HepG2 (cell line): ENCODE measurements around the gene GALNT10. TPM values are rescaled to one million over a fixed set of nuclear protein-coding genes. Genes with fewer than 3 reads are reported as not detected.

Experiments
- ATAC-seq: fragments of 200-7000 bp; cut with Tn5 transposase; 3 replicates; pipeline ENCODE4 v1.9.1; 2020; ENCODE audit warnings: mild to moderate bottlenecking, moderate library complexity
- BruUV-seq: library from RNA; stranded (reverse); fragments of 400-500 nt; replicated peaks from 2 replicates; lab custom pipeline; 2021; lab: Mats Ljungman, UMichigan
- CTCF ChIA-PET: fragments of 300-600 bp; formaldehyde crosslinking; extraction: SDS; loops from one replicate; lab custom pipeline; 2021; ENCODE audit warnings: low total read pairs, inconsistent platforms, low intra/inter-chr PET ratio; lab: Yijun Ruan, JAX
- POLR2A ChIA-PET: fragments of 350-600 bp; sonication (Branson Sonifier 250); formaldehyde crosslinking; loops from one replicate; lab custom pipeline; 2020; ENCODE audit warnings: antibody characterized with exemption, inconsistent platforms; lab: Yijun Ruan, JAX
- DNase-seq: peaks from one replicate; pipeline ENCODE4 v3.0.0-alpha.2; 2015; ENCODE audit warnings: low spot score
- FAIRE-seq: peaks from 3 replicates; lab custom pipeline; 2011; peaks lifted over from hg19 to GRCh38; lab: Jason Lieb, UNC
- H2AFZ ChIP-seq: one replicate; pipeline ENCODE4 v1.6.1; 2011; ENCODE audit warnings: low read length, inconsistent platforms
- H3K27ac ChIP-seq: fragments of 300-600 bp; 3 replicates; pipeline ENCODE4 v1.8.0; 2011; ENCODE audit warnings: mixed run types, mild to moderate bottlenecking, mixed read lengths, low read length, inconsistent platforms; ENCODE audit not compliant: insufficient read depth; ENCODE audit errors: extremely low read length
- H3K27me3 ChIP-seq, 2 experiments: fragments of 200-600 bp in 1 of 2; 2 replicates in 1 of 2; 3 replicates in 1 of 2; pipeline versions ENCODE4 v1.6.0 to v1.8.0; 2011; ENCODE audit warnings: low read length in 2 of 2, mild to moderate bottlenecking in 2 of 2, moderate library complexity in 2 of 2, inconsistent platforms in 1 of 2; ENCODE audit not compliant: insufficient read depth in 2 of 2, control insufficient read depth in 1 of 2
- H3K36me3 ChIP-seq, 2 experiments: fragments of 200-600 bp in 1 of 2; replicated peaks in 1 of 2; 2 replicates in 1 of 2; 3 replicates in 1 of 2; pipeline versions ENCODE4 v1.5.1 to v1.8.0; 2011; ENCODE audit warnings: low read length in 2 of 2, inconsistent platforms in 1 of 2; ENCODE audit not compliant: insufficient read depth in 2 of 2, control insufficient read depth in 1 of 2
- H3K4me1 ChIP-seq: 2 replicates; pipeline ENCODE4 v1.5.1; 2012; ENCODE audit warnings: low read length, inconsistent platforms; ENCODE audit not compliant: insufficient read depth
- H3K4me2 ChIP-seq: 2 replicates; pipeline ENCODE4 v1.6.0; 2011; ENCODE audit warnings: low read depth, low read length, inconsistent platforms
- H3K4me3 ChIP-seq, 3 experiments: fragments of 200-600 bp in 1 of 3; sonication (generic), shearing (Covaris generic) in 1 of 3; replicated peaks in 1 of 3; 2 replicates each; pipeline ENCODE4 v1.5.1; 2011 to 2016; ENCODE audit warnings: low read length in 3 of 3, inconsistent platforms in 2 of 3, low read depth in 2 of 3, mild to moderate bottlenecking in 2 of 3, control low read depth in 1 of 3, mixed read lengths in 1 of 3; ENCODE audit not compliant: insufficient read depth in 1 of 3
- H3K79me2 ChIP-seq: one replicate; pipeline ENCODE4 v1.6.1; 2011; ENCODE audit warnings: low read length, inconsistent platforms; ENCODE audit not compliant: insufficient read depth
- H3K9ac ChIP-seq: 2 replicates; pipeline ENCODE4 v1.6.0; 2011; ENCODE audit warnings: mild to moderate bottlenecking, low read depth, low read length, inconsistent platforms; ENCODE audit not compliant: insufficient read depth
- H3K9me3 ChIP-seq: 2 replicates; pipeline ENCODE4 v1.5.1; 2012; ENCODE audit warnings: mild to moderate bottlenecking, low read length
- H4K20me1 ChIP-seq: 2 replicates; pipeline ENCODE4 v1.6.0; 2011; ENCODE audit warnings: inconsistent platforms, mild to moderate bottlenecking, low read length, moderate library complexity; ENCODE audit not compliant: insufficient read depth
- ARNT ChIP-seq: fragments of 450-650 bp; IDR thresholded peaks from 2 replicates; pipeline ENCODE4 v1.6.1; 2017
- ELF4 ChIP-seq: sonication (generic); formaldehyde crosslinking; IDR thresholded peaks from 2 replicates; pipeline ENCODE4 v1.5.0; 2020; ENCODE audit warnings: missing genetic modification reagents, mild to moderate bottlenecking, moderate library complexity, borderline replicate concordance
- GABPB1 ChIP-seq: IDR thresholded peaks from 2 replicates; pipeline ENCODE4 v1.6.1; 2016; ENCODE audit warnings: mild to moderate bottlenecking, missing genetic modification reagents, moderate library complexity, missing compliant biosample characterization
- HNF1A ChIP-seq, 2 experiments: sonication (generic) in 1 of 2; formaldehyde crosslinking in 1 of 2; IDR thresholded peaks; 2 replicates each; pipeline versions ENCODE4 v1.4.0 to v1.6.1; 2016 to 2020; ENCODE audit warnings: borderline replicate concordance in 1 of 2, low read depth in 1 of 2, mild to moderate bottlenecking in 1 of 2, missing genetic modification reagents in 1 of 2
- MEF2D ChIP-seq: sonication (generic); formaldehyde crosslinking; IDR thresholded peaks from 2 replicates; pipeline ENCODE4 v1.5.1; 2020; ENCODE audit warnings: mild to moderate bottlenecking, missing genetic modification reagents
- MEIS1 ChIP-seq: sonication (generic); formaldehyde crosslinking; IDR thresholded peaks from 2 replicates; pipeline ENCODE4 v1.9.0; 2021; ENCODE audit warnings: mild to moderate bottlenecking, missing genetic modification reagents, moderate library complexity, borderline replicate concordance
- MIER3 ChIP-seq: IDR thresholded peaks from 2 replicates; pipeline ENCODE4 v1.6.1; 2016; ENCODE audit warnings: missing compliant biosample characterization, borderline replicate concordance
- NFE2L1 ChIP-seq: sonication (generic); formaldehyde crosslinking; IDR thresholded peaks from 2 replicates; pipeline ENCODE4 v1.4.0; 2020; ENCODE audit warnings: missing genetic modification reagents, mild to moderate bottlenecking, borderline replicate concordance
- PAX8 ChIP-seq: sonication (generic); formaldehyde crosslinking; IDR thresholded peaks from 2 replicates; pipeline ENCODE4 v1.8.0; 2022; ENCODE audit warnings: mild to moderate bottlenecking, missing genetic modification reagents, borderline replicate concordance
- SOX6 ChIP-seq, 2 experiments: fragments of 450-650 bp in 1 of 2; sonication (generic) in 1 of 2; formaldehyde crosslinking in 1 of 2; IDR thresholded peaks; 2 replicates each; pipeline versions ENCODE4 v1.4.0 to v1.6.1; 2017 to 2020; ENCODE audit warnings: antibody characterized with exemption in 1 of 2, mild to moderate bottlenecking in 1 of 2, missing genetic modification reagents in 1 of 2
- ZNF275 ChIP-seq: sonication (generic); formaldehyde crosslinking; IDR thresholded peaks from 2 replicates; pipeline ENCODE4 v1.8.0; 2022; ENCODE audit warnings: missing genetic modification reagents, mild to moderate bottlenecking, inconsistent platforms, borderline replicate concordance
- ZNF326 ChIP-seq: sonication (generic); formaldehyde crosslinking; IDR thresholded peaks from 2 replicates; pipeline ENCODE4 v1.4.0; 2020; ENCODE audit warnings: missing genetic modification reagents, borderline replicate concordance
- ZNF329 ChIP-seq: sonication (generic); formaldehyde crosslinking; IDR thresholded peaks from 2 replicates; pipeline ENCODE4 v1.9.0; 2021; ENCODE audit warnings: low read depth, mild to moderate bottlenecking, missing genetic modification reagents
- ZNF441 ChIP-seq: sonication (generic); formaldehyde crosslinking; IDR thresholded peaks from 2 replicates; pipeline ENCODE4 v1.7.0; 2021; ENCODE audit warnings: missing genetic modification reagents, borderline replicate concordance
- ZNF546 ChIP-seq: sonication (generic); formaldehyde crosslinking; conservative IDR thresholded peaks from 2 replicates; pipeline ENCODE4 v1.8.1; 2023; ENCODE audit warnings: mild to moderate bottlenecking, missing genetic modification reagents
- ZNF550 ChIP-seq: sonication (generic); formaldehyde crosslinking; IDR thresholded peaks from 2 replicates; pipeline ENCODE4 v1.4.0; 2020; ENCODE audit warnings: mild to moderate bottlenecking, missing genetic modification reagents, borderline replicate concordance
- WGBS: methylation state at CpG from one replicate; pipeline ENCODE4 v1.1.6; 2017; ENCODE audit warnings: low lambda C conversion rate; 5-methylcytosine and 5-hydroxymethylcytosine counted together
- in situ Hi-C: cut with HindIII; loops from 2 replicates; pipeline ENCODE4 v1.10.0; 2017; ENCODE audit warnings: low pct_unique_long_range_greater_than_20kb; ENCODE audit not compliant: extremely low pct_ligation_motif_present
- intact Hi-C: fragments of 100-400 bp; cut with micrococcal nuclease; formaldehyde crosslinking; loops from one replicate; pipeline ENCODE4 v1.10.0; 2022; ENCODE audit not compliant: unreplicated experiment
- polyA plus RNA-seq, 8 experiments: library from polyadenylated mRNA; depleted of rRNA in 3 of 8; stranded (reverse) in 7 of 8; unstranded in 1 of 8; fragments of >200 nt; fragmentation: Illumina TruSeq in 4 of 8; extraction: Trizol in 4 of 8; gene quantifications; 2 replicates each; pipeline versions ENCODE4 v1.2.1 to v1.2.3, GENCODE V29; 2011 to 2016; ENCODE audit warnings: low read depth in 4 of 8, missing spikeins in 1 of 8, mixed read lengths in 1 of 8; ENCODE audit not compliant: insufficient read depth in 1 of 8
- total RNA-seq, 5 experiments: library from RNA; depleted of rRNA; stranded (reverse); fragments of >200 nt; fragmentation: Illumina TruSeq; extraction: Trizol; gene quantifications; 2 replicates each; pipeline ENCODE4 v1.2.3, GENCODE V29; 2016; ENCODE audit warnings: low read depth in 1 of 5
- TF ChIP-seq, protein P1 (sequence below): sonication (generic); formaldehyde crosslinking; conservative IDR thresholded peaks from 2 replicates; pipeline ENCODE4 v1.4.0; 2020; ENCODE audit warnings: missing genetic modification reagents

GALNT10 gene
- total and polyA plus RNA-seq, 2 of the 13 experiments (the other 11 are each of a cell fraction or from before 2014, with no cell fraction given), result 8.1 to 11.2 TPM

DNA sequence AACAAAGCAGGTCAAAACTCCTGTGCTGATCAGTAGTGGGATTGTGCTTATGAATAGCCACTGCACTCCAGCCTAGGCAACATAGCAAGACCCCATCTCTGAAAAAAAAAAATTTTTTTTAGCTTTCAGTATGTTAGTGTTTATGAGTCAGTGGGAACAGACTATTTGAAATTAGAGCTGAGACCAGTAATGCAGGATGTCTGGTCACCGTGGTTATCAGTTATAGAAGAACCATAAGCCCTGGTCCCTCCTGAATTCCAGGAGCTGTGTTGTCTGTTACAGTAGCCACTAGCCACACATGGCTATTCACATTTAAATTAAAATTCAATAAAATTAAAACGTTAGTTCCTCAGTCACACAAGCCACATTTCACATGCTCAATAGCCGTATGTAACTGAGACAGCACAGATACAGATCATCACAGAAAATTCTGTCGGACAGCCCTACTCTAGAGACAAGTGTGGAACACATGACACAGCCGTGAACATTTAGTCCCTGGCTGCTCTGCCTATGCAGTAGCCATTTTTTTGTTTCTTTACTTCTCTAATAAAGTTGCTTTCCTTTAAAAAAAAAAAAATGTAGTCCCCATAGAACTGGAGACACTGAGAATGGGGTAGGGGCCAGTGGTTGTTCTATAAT is 159.2 kb downstream of the GALNT10 start:
- CTCF ChIA-PET, result no interaction called here
- TF ChIP-seq ZNF275 (CRISPR knock-in tag) (no peak), NFE2L1 (CRISPR knock-in tag) (no peak), SOX6 (IDR thresholded peaks at IDR 0.05) (no peak), SOX6 (CRISPR knock-in tag; IDR thresholded peaks at IDR 0.05) (no peak), ZNF441 (CRISPR knock-in tag) (no peak), MEIS1 (CRISPR knock-in tag) (no peak), ZNF550 (CRISPR knock-in tag) (no peak), ZNF329 (CRISPR knock-in tag) (no peak), ZNF326 (no peak), HNF1A (IDR thresholded peaks at IDR 0.05; ENCODE audit: low read depth) (no peak), HNF1A (CRISPR knock-in tag; IDR thresholded peaks at IDR 0.05; ENCODE audit: borderline replicate concordance) (no peak), GABPB1 (no peak), MIER3 (no peak), PAX8 (CRISPR knock-in tag) (no peak), ARNT (no peak), ELF4 (CRISPR knock-in tag) (no peak), MEF2D (CRISPR knock-in tag) (no peak), ZNF546 (CRISPR knock-in tag) (no peak)
- TF ChIP-seq, protein P1, sequence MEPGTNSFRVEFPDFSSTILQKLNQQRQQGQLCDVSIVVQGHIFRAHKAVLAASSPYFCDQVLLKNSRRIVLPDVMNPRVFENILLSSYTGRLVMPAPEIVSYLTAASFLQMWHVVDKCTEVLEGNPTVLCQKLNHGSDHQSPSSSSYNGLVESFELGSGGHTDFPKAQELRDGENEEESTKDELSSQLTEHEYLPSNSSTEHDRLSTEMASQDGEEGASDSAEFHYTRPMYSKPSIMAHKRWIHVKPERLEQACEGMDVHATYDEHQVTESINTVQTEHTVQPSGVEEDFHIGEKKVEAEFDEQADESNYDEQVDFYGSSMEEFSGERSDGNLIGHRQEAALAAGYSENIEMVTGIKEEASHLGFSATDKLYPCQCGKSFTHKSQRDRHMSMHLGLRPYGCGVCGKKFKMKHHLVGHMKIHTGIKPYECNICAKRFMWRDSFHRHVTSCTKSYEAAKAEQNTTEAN, result no peak

More for the DNA sequence above, 159.2 kb downstream of the GALNT10 start:
- POLR2A ChIA-PET, result no interaction called here
- H3K9ac ChIP-seq, result no peak overlapping the region
- no peaks in the 10 kb centered on the region for H3K9me3 ChIP-seq
- H3K79me2 ChIP-seq, result no peaks in the 10 kb centered on the region
- no peaks in the 10 kb centered on the region for H3K27me3 ChIP-seq
- H3K4me2 ChIP-seq, result no peak overlapping the region
- peaks cover 43% of the 10 kb centered on the region for H3K4me1 ChIP-seq
- H3K4me3 ChIP-seq, result no peak overlapping the region
- ATAC-seq, result no peak
- in situ Hi-C loops (no loop called here), intact Hi-C loops (loop anchor here (5.0 kb wide), 1 partner anchor 38 kb away; no protein-coding TSS in a partner anchor)
- no TSS peak for BruUV-seq
- H3K27ac ChIP-seq, result no peak overlapping the region
- no peak for FAIRE-seq
- H4K20me1 ChIP-seq, result no peaks in the 10 kb centered on the region
- DNase-seq, result no peak
- WGBS, result 87% methylated on average over 5 of the region's 5 CpGs
- no peak overlapping the region for H2AFZ ChIP-seq
- no peaks in the 10 kb centered on the region for H3K36me3 ChIP-seq
